ENCODE data around the gene P2RX1. TPM values are rescaled to one million over a fixed set of nuclear protein-coding genes. Genes with fewer than 3 reads are reported as not detected.

The P2RX1 gene
- total RNA-seq, 1 experiment from 2014 or later = not detected

- in situ Hi-C loops (cut with HindIII; ENCODE audit: low pct_unique_long_range_greater_than_20kb, low sequenced_read_pairs) = no loop called here
- DNase-seq (ENCODE audit: low read depth) = peak; percentile 37
Observed at GRCh38 chr17:3913531-3914311, 2.5 kb downstream of the P2RX1 start.

- in situ Hi-C loops (cut with HindIII; ENCODE audit: low pct_unique_long_range_greater_than_20kb, low sequenced_read_pairs) = no loop called here
- DNase-seq (ENCODE audit: low read depth) = no peak
Observed at GRCh38 chr17:3912827-3913226, 3.4 kb downstream of the P2RX1 start.

- no peak for DNase-seq (ENCODE audit: low read depth)
- in situ Hi-C loops (cut with HindIII; ENCODE audit: low pct_unique_long_range_greater_than_20kb, low sequenced_read_pairs) = no loop called here
Observed at GRCh38 chr17:3911271-3912053, 4.8 kb downstream of the P2RX1 start.

- no peak for DNase-seq (ENCODE audit: low read depth)
- in situ Hi-C loops (cut with HindIII; ENCODE audit: low pct_unique_long_range_greater_than_20kb, low sequenced_read_pairs) = no loop called here
Observed at GRCh38 chr17:3910420-3911270, 5.6 kb downstream of the P2RX1 start.

GRCh38 chr17:3909257-3909656, 7.0 kb downstream of the P2RX1 start:
- no peak for DNase-seq (ENCODE audit: low read depth)
- in situ Hi-C loops (cut with HindIII; ENCODE audit: low pct_unique_long_range_greater_than_20kb, low sequenced_read_pairs) = no loop called here

- no peak for DNase-seq (ENCODE audit: low read depth)
- in situ Hi-C loops (cut with HindIII; ENCODE audit: low pct_unique_long_range_greater_than_20kb, low sequenced_read_pairs) = no loop called here
Observed at GRCh38 chr17:3907483-3908216, 8.6 kb downstream of the P2RX1 start.

GRCh38 chr17:3906881-3907280, 9.4 kb downstream of the P2RX1 start:
- no peak for DNase-seq (ENCODE audit: low read depth)
- in situ Hi-C loops (cut with HindIII; ENCODE audit: low pct_unique_long_range_greater_than_20kb, low sequenced_read_pairs) = no loop called here

- DNase-seq (ENCODE audit: low read depth) = no peak
Observed at GRCh38 chr17:3905017-3905520, 11.2 kb downstream of the P2RX1 start.

GRCh38 chr17:3904501-3904900, 11.8 kb downstream of the P2RX1 start:
- DNase-seq (ENCODE audit: low read depth) = no peak
- in situ Hi-C loops (cut with HindIII; ENCODE audit: low pct_unique_long_range_greater_than_20kb, low sequenced_read_pairs) = no loop called here

More at GRCh38 chr17:3905017-3905520, 11.2 kb downstream of the P2RX1 start:
- in situ Hi-C loops (cut with HindIII; ENCODE audit: low pct_unique_long_range_greater_than_20kb, low sequenced_read_pairs) = no loop called here

- no peak for DNase-seq (ENCODE audit: low read depth)
- in situ Hi-C loops (cut with HindIII; ENCODE audit: low pct_unique_long_range_greater_than_20kb, low sequenced_read_pairs) = no loop called here
Observed at GRCh38 chr17:3903881-3904290, 12.4 kb downstream of the P2RX1 start.

- in situ Hi-C loops (cut with HindIII; ENCODE audit: low pct_unique_long_range_greater_than_20kb, low sequenced_read_pairs) = no loop called here
- DNase-seq (ENCODE audit: low read depth) = no peak
Observed at GRCh38 chr17:3903051-3903825, 13.0 kb downstream of the P2RX1 start.

GRCh38 chr17:3900646-3901045, 15.6 kb downstream of the P2RX1 start:
- no peak for DNase-seq (ENCODE audit: low read depth)
- in situ Hi-C loops (cut with HindIII; ENCODE audit: low pct_unique_long_range_greater_than_20kb, low sequenced_read_pairs) = no loop called here

GRCh38 chr17:3897731-3898130, 18.5 kb downstream of the P2RX1 start:
- no peak for DNase-seq (ENCODE audit: low read depth)

GRCh38 chr17:3896968-3897235, 19.4 kb downstream of the P2RX1 start:
- in situ Hi-C loops (cut with HindIII; ENCODE audit: low pct_unique_long_range_greater_than_20kb, low sequenced_read_pairs) = no loop called here
- DNase-seq (ENCODE audit: low read depth) = no peak

More at GRCh38 chr17:3897731-3898130, 18.5 kb downstream of the P2RX1 start:
- in situ Hi-C loops (cut with HindIII; ENCODE audit: low pct_unique_long_range_greater_than_20kb, low sequenced_read_pairs) = no loop called here

- in situ Hi-C loops (cut with HindIII; ENCODE audit: low pct_unique_long_range_greater_than_20kb, low sequenced_read_pairs) = no loop called here
Observed at GRCh38 chr17:3896108-3896967, 19.9 kb downstream of the P2RX1 start.

GRCh38 chr17:3895354-3895753, 20.9 kb downstream of the P2RX1 start:
- DNase-seq (ENCODE audit: low read depth) = no peak
- in situ Hi-C loops (cut with HindIII; ENCODE audit: low pct_unique_long_range_greater_than_20kb, low sequenced_read_pairs) = no loop called here

More at GRCh38 chr17:3896108-3896967, 19.9 kb downstream of the P2RX1 start:
- DNase-seq (ENCODE audit: low read depth) = no peak

Data from Caki2 (cell line).